ENCODE results near the gene SEPSECS. TPM values are rescaled to one million over a fixed set of nuclear protein-coding genes. Genes with fewer than 3 reads are reported as not detected.

Gene SEPSECS
- total RNA-seq, 1 donor from 2014 or later = 8.7 TPM

GRCh38 chr4:25128671-25129070 is 31.6 kb downstream of the SEPSECS start:
- no peaks in the 10 kb centered on the region for H3K9me3 Mint-ChIP-seq
- H3K4me1 Mint-ChIP-seq (ENCODE audit: unreplicated experiment) = no peaks in the 10 kb centered on the region
- peaks cover 14% of the 10 kb centered on the region for H3K36me3 Mint-ChIP-seq
- no peak overlapping the region for H3K27ac Mint-ChIP-seq
- no peak for DNase-seq (ENCODE audit: extremely low spot score, unreplicated experiment)
- H3K4me3 Mint-ChIP-seq = no peak overlapping the region
- no peaks in the 10 kb centered on the region for H3K27me3 Mint-ChIP-seq
- TF ChIP-seq CTCF (conservative IDR thresholded peaks at IDR 0.05) = no peak

- H3K4me3 Mint-ChIP-seq = no peak overlapping the region
- no peak overlapping the region for H3K27ac Mint-ChIP-seq
- no peaks in the 10 kb centered on the region for H3K27me3 Mint-ChIP-seq
- no peak for DNase-seq (ENCODE audit: extremely low spot score, unreplicated experiment)
- no peak for TF ChIP-seq CTCF (conservative IDR thresholded peaks at IDR 0.05)
- H3K9me3 Mint-ChIP-seq = no peaks in the 10 kb centered on the region
- no peaks in the 10 kb centered on the region for H3K4me1 Mint-ChIP-seq (ENCODE audit: unreplicated experiment)
- peaks cover 14% of the 10 kb centered on the region for H3K36me3 Mint-ChIP-seq
Observed at GRCh38 chr4:25123236-25123635, 37.0 kb downstream of the SEPSECS start.

- no peak for TF ChIP-seq CTCF (conservative IDR thresholded peaks at IDR 0.05)
- DNase-seq (ENCODE audit: extremely low spot score, unreplicated experiment) = no peak
- peaks cover 4% of the 10 kb centered on the region for H3K36me3 Mint-ChIP-seq
- no peaks in the 10 kb centered on the region for H3K4me1 Mint-ChIP-seq (ENCODE audit: unreplicated experiment)
- H3K27me3 Mint-ChIP-seq = no peaks in the 10 kb centered on the region
- no peak overlapping the region for H3K27ac Mint-ChIP-seq
- no peaks in the 10 kb centered on the region for H3K9me3 Mint-ChIP-seq
- H3K4me3 Mint-ChIP-seq = no peak overlapping the region
Observed at GRCh38 chr4:25120146-25120940, 39.9 kb downstream of the SEPSECS start.

- no peak overlapping the region for H3K4me3 Mint-ChIP-seq
- H3K9me3 Mint-ChIP-seq = no peaks in the 10 kb centered on the region
- H3K4me1 Mint-ChIP-seq (ENCODE audit: unreplicated experiment) = no peaks in the 10 kb centered on the region
- TF ChIP-seq CTCF (conservative IDR thresholded peaks at IDR 0.05) = no peak
- no peak for DNase-seq (ENCODE audit: extremely low spot score, unreplicated experiment)
- peaks cover 3% of the 10 kb centered on the region for H3K27me3 Mint-ChIP-seq
- H3K27ac Mint-ChIP-seq = no peak overlapping the region
- H3K36me3 Mint-ChIP-seq = no peaks in the 10 kb centered on the region
Observed at GRCh38 chr4:25117716-25118472, 42.4 kb downstream of the SEPSECS start.

- Mint-ChIP-seq H3K4me1 (ENCODE audit: unreplicated experiment) (no peaks in the 10 kb centered on the region), H3K36me3 (no peaks in the 10 kb centered on the region), H3K9me3 (no peaks in the 10 kb centered on the region), H3K27ac (no peak overlapping the region), H3K4me3 (no peak overlapping the region), H3K27me3 (peaks cover 3% of the 10 kb centered on the region)
- DNase-seq (ENCODE audit: extremely low spot score, unreplicated experiment) = no peak
- no peak for TF ChIP-seq CTCF (conservative IDR thresholded peaks at IDR 0.05)
Observed at GRCh38 chr4:25117274-25117673, 43.0 kb downstream of the SEPSECS start.
